ENCODE data around the gene LRRC9. TPM values are rescaled to one million over a fixed set of nuclear protein-coding genes. Genes with fewer than 3 reads are reported as not detected.

Gene LRRC9
- total and polyA plus RNA-seq, 2 of the 13 experiments (the other 11 are each of a cell fraction or from before 2014, with no cell fraction given): 0.08 to 0.18 TPM

DNA sequence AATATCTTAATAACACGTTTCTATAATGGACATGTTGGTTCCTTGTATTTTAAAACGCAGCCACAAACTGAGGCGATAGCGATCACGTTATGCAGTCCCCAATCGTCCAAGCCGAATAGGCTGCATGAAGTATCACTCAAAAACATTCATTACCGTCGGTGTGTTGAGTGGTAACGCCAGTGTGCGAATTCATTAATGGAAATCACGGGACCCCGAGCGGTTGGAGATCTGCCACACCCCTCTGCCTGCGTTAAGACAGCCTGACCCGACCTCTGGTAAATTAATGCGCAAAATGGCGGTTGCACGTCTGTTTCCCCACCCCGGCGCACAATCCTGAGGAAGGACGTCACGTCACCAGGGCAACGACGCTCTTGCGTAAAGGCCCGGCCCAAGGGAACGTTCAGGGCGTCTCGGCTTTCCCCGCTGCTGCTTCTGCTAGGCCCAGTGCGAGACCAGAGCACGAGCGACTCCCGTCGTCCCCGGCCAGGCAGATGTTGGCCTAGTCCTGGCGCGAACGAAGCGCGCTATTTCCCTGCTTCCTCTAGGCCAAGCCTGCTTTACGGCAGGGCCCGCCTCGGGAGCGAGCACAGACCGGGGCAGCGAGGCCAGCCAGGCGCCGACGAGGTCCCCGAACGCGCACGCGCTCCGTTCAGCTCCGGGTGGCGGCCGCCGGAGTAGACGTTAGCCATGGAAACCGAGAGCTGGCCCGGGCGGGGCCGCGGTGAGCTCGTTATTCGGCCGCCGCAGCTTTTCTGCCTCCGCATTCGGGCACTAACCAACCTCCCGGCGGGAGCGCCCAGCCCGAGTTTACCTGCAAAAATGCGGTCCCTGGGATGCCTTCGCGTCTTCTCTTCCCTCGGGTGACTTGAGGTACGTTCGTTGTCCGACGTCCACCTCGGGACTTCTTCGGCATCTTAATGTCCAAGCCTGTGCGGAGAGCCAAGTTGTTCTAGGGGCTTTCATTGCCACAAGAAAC lies 171.9 kb downstream of the LRRC9 start, which contains the start of gene PCNX4 (continued):
- TF ChIP-seq, protein P1, sequence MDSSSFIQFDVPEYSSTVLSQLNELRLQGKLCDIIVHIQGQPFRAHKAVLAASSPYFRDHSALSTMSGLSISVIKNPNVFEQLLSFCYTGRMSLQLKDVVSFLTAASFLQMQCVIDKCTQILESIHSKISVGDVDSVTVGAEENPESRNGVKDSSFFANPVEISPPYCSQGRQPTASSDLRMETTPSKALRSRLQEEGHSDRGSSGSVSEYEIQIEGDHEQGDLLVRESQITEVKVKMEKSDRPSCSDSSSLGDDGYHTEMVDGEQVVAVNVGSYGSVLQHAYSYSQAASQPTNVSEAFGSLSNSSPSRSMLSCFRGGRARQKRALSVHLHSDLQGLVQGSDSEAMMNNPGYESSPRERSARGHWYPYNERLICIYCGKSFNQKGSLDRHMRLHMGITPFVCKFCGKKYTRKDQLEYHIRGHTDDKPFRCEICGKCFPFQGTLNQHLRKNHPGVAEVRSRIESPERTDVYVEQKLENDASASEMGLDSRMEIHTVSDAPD (CRISPR knock-in tag; IDR thresholded peaks at IDR 0.05): peak; percentile 75
- TF ChIP-seq FOSL1 (CRISPR knock-in tag; IDR thresholded peaks at IDR 0.05; ENCODE audit: borderline replicate concordance): no peak
- TF ChIP-seq SOX13 (IDR thresholded peaks at IDR 0.05): no peak
- peak in 1 of 2 experiments; percentile 54; a peak in 2 of 4 replicates for TF ChIP-seq SOX13 (CRISPR knock-in tag; conservative IDR thresholded peaks at IDR 0.05 in 1 of 2, IDR thresholded peaks at IDR 0.05 in 1 of 2)
- peak; percentile 86; the same call in 1 of the 2 replicates for TF ChIP-seq CENPT (CRISPR knock-in tag; IDR thresholded peaks at IDR 0.05; ENCODE audit: low read depth)
- TF ChIP-seq ZNF383 (CRISPR knock-in tag; IDR thresholded peaks at IDR 0.05; ENCODE audit: borderline replicate concordance): peak; percentile 74; the same call in 1 of the 2 replicates
- TF ChIP-seq ZNF460 (CRISPR knock-in tag; IDR thresholded peaks at IDR 0.05; ENCODE audit: borderline replicate concordance): no peak
- TF ChIP-seq ZNF777 (CRISPR knock-in tag; IDR thresholded peaks at IDR 0.05): peak; percentile 91
- TF ChIP-seq, protein P2, sequence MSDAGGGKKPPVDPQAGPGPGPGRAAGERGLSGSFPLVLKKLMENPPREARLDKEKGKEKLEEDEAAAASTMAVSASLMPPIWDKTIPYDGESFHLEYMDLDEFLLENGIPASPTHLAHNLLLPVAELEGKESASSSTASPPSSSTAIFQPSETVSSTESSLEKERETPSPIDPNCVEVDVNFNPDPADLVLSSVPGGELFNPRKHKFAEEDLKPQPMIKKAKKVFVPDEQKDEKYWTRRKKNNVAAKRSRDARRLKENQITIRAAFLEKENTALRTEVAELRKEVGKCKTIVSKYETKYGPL (CRISPR knock-in tag; IDR thresholded peaks at IDR 0.05): peak; percentile 91; the same call in 1 of the 2 replicates
- TF ChIP-seq ZNF510 (CRISPR knock-in tag; IDR thresholded peaks at IDR 0.05; ENCODE audit: low read depth): peak; percentile 97; the same call in 1 of the 2 replicates
- peak; percentile 55; the same call in 1 of the 2 replicates for TF ChIP-seq ZNF567 (CRISPR knock-in tag; IDR thresholded peaks at IDR 0.05; ENCODE audit: borderline replicate concordance)
- TF ChIP-seq SPEN (CRISPR knock-in tag; IDR thresholded peaks at IDR 0.05; ENCODE audit: low read depth): peak; percentile 99
- TF ChIP-seq, protein P3, sequence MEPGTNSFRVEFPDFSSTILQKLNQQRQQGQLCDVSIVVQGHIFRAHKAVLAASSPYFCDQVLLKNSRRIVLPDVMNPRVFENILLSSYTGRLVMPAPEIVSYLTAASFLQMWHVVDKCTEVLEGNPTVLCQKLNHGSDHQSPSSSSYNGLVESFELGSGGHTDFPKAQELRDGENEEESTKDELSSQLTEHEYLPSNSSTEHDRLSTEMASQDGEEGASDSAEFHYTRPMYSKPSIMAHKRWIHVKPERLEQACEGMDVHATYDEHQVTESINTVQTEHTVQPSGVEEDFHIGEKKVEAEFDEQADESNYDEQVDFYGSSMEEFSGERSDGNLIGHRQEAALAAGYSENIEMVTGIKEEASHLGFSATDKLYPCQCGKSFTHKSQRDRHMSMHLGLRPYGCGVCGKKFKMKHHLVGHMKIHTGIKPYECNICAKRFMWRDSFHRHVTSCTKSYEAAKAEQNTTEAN (CRISPR knock-in tag; conservative IDR thresholded peaks at IDR 0.05): no peak; the same call in none of the 2 replicates
- TF ChIP-seq, protein P4, sequence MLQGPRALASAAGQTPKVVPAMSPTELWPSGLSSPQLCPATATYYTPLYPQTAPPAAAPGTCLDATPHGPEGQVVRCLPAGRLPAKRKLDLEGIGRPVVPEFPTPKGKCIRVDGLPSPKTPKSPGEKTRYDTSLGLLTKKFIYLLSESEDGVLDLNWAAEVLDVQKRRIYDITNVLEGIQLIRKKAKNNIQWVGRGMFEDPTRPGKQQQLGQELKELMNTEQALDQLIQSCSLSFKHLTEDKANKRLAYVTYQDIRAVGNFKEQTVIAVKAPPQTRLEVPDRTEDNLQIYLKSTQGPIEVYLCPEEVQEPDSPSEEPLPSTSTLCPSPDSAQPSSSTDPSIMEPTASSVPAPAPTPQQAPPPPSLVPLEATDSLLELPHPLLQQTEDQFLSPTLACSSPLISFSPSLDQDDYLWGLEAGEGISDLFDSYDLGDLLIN (CRISPR knock-in tag; IDR thresholded peaks at IDR 0.05; ENCODE audit: borderline replicate concordance): peak; percentile 82; the same call in 1 of the 2 replicates
- TF ChIP-seq ZNF549 (CRISPR knock-in tag; IDR thresholded peaks at IDR 0.05): no peak
- TF ChIP-seq, protein P5, sequence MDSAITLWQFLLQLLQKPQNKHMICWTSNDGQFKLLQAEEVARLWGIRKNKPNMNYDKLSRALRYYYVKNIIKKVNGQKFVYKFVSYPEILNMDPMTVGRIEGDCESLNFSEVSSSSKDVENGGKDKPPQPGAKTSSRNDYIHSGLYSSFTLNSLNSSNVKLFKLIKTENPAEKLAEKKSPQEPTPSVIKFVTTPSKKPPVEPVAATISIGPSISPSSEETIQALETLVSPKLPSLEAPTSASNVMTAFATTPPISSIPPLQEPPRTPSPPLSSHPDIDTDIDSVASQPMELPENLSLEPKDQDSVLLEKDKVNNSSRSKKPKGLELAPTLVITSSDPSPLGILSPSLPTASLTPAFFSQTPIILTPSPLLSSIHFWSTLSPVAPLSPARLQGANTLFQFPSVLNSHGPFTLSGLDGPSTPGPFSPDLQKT (CRISPR knock-in tag; IDR thresholded peaks at IDR 0.05; ENCODE audit: borderline replicate concordance): no peak
- TF ChIP-seq KLF16 (CRISPR knock-in tag; IDR thresholded peaks at IDR 0.05): peak in 1 of 2 experiments; percentile 91; a peak in 2 of 4 replicates
- no peak; the same call in 1 of the 2 replicates for TF ChIP-seq PPARG (CRISPR knock-in tag; conservative IDR thresholded peaks at IDR 0.05)

Measured in HepG2 (cell line).